OCI-LY3 (cell line): ENCODE data around the gene BRSK2.

ENCODE experiments used
- CTCF ChIP-seq: fragments of 200-600, 300-600 bp; sonication (generic); IDR thresholded peaks from 2 replicates; pipeline ENCODE4 v1.5.1; 2014; ENCODE audit warnings: antibody characterized with exemption, low read length, low read depth
- EZH2phosphoT487 ChIP-seq: fragments of 200-600 bp; shearing (Covaris generic); IDR thresholded peaks from 2 replicates; pipeline ENCODE4 v1.6.1; 2018; ENCODE audit warnings: antibody characterized with exemption, mixed run types, low read depth

GRCh38 chr11:1406571-1407485 lies 17.1 kb downstream of the BRSK2 start:
- TF ChIP-seq EZH2phosphoT487 (no peak), CTCF (no peak)
